ENCODE measurements around the gene DLGAP4.
"Not testable (repeated sequence)": the region's sequence is repeated elsewhere in the genome, so short reads cannot be mapped to it uniquely, and the experiment has no call there.

Gene DLGAP4

DNA sequence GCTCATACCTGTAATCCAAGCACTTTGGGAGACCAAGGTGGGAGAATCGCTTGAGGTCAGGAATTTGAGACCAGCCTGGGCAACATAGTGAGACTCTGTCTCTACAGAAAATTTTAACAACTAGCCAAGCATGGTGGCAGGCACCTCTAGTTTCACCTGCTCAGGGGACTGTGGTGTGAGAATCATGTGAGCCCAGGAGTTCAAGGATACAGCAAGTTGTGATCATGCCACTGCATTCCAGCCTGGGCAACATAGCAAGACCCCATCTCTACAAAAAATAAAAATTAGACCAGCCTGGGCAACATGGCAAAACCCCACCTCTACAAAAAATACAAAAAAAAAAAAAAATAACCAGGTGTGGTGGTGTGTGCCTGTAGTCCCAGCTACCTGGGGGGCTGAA is 73.8 kb downstream of the DLGAP4 start:
- DNase-seq (ENCODE audit: low read depth), result not testable (repeated sequence)

DNA sequence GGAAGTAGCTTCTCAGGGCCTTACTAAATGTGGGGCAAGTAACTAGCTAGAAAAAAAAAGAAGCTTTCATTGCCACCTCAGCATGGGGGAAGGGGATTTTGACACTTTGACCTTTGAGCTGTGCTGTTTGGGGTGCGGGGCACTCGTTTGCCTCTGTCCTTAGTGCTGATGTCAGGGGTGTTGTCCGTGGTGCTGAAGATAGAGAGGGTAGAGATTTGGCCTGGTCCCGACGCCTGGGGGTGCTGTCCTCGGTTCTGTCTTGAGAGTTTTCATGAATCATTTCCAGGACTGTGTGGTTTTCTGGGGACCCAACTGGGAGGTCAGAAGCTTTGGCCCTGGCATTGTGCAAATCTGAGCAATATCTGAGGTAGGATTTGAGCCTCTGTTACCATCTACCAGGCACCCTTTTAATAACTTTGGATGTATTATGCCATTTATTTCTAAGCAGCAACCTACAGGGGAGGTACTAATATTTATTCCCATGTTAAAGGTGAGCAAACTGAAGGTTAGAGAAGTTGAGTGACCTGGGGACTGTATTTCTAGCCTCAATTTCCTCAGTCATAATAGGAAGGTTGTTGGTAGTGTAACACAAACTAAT is 78.0 kb downstream of the DLGAP4 start:
- peak; percentile 23 for DNase-seq (ENCODE audit: low read depth)

DNA sequence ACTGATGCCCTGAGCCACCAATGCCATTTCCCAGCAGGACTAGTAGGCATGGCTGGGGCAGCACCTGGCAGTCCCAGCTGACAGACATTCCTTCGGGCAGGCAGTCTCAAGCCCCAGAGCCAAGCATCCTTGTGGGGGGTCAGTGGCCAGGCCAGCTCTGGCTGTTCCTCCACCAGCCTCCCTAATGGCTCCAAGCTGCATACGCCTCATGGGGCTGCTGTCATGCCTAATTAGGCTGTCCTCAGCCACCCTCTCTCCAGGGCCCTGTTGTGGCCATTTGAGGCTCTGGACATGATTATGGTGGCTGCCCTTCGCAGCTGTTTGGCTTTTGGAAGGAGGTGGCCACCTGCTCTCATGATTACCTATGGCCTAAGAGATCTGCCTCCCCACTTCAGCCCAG is 79.4 kb downstream of the DLGAP4 start:
- no peak for DNase-seq (ENCODE audit: low read depth)

DNA sequence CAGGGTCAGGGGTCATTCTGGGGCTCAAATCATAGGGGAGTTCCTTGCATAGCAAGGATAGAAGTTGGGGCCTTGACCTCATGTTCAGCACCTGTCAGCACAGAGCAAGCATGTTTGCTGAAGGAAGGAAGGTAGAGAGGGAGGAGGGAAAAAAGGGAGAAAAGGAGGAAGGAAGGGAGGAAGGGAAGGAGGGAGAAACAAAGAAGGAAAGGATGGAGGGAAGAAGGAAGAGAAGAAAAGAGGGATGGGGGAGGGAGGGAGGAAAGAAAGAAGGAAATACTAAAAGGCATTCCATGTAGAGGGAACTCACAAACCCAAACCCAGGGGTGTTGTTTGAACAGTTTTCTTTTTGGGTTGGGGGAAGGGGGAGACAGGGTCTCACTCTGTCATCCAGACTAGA is 80.1 kb downstream of the DLGAP4 start:
- no peak for DNase-seq (ENCODE audit: low read depth)

DNA sequence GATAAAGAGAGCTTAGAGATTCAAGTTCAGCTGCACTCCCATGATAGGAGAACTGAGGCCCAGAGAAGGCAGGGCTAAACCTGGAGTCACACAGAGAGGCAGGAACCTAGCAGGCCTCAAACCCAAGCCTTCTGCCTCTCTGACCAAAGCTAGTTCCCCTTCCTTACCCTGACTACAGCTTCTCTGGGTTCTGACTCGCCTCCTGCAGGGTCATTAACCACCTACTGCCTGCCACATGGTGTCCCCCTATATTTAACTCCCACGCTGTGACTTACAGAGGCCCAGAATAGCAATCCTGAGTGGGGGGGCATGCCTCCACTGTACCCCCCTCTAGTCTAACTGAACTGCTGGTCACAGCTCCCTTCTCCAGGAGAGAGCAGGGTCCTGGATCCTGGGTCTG is 84.1 kb downstream of the DLGAP4 start:
- DNase-seq (ENCODE audit: low read depth), result no peak

DNA sequence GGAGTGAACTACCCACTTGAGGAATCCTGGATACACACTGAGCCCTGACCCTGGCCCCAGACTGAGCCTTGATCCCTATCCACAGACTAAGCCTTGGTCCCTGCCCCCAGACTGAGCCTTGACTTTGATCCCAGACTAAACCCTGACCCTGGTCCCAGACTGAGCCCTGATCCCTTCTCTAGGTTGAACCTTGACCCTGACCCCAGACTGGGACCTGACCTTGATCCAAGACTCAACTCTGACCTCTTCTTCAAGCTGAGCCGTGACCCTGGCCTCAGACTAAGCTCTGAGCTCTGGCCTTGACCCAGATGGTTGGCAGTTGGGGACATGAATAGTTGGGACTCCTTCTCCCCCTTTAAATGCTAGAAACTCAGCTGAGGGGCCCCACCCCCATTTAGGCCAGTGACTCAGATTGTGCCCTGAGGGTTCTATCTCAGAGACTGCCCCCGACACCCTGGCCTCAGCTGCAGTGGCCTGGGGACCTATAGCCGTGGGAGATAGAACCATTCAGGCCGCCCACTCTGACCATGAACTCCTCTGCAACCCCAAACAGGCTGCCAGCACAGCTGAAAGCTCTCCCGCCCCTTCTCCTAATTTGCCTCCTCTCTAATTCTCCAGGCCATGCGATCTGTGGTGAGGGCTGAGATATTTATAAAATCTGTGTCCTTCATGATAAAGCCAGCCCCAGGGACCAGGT is 84.7 kb downstream of the DLGAP4 start:
- DNase-seq (ENCODE audit: low read depth), result no peak

DNA sequence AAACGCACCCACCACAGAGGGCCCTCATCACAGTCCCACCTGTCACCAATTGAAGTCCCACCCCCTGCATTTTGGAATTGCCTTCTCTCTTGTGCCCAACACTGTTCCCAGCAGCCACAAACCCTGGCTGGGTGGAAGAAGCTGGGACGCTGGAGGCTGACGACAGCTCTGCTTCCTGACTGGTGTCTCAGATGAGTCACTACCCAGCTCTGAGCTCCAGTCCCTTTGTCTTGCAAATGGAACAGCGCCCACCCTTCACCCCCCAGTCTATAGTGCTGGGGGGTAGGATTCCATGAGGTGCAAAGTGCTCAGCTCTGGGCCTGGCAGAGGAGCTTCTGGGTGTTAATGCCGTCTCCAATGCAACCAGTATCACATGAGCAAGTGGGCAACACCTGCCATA is 85.3 kb downstream of the DLGAP4 start:
- DNase-seq (ENCODE audit: low read depth), result no peak

DNA sequence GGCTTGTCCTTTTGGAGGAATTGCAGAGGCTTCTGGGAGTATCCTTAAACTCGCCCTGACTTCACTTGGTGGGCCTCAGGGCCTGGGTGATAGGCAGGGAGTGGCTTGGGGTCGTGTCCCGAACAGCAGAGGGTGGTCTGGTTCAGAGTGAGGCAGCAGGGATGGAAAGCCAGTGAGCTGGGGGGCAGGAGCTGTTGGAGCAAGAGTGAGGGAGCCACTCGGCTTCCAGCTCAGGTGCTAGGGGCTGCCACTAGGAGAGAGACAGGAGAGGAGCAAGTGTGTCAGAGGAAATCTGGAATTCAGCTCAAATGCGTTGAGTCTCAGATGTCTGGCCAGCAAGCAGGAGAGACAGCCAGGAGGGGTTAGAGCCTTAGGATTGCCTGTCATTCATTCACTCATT is 85.8 kb downstream of the DLGAP4 start:
- DNase-seq (ENCODE audit: low read depth), result no peak

DNA sequence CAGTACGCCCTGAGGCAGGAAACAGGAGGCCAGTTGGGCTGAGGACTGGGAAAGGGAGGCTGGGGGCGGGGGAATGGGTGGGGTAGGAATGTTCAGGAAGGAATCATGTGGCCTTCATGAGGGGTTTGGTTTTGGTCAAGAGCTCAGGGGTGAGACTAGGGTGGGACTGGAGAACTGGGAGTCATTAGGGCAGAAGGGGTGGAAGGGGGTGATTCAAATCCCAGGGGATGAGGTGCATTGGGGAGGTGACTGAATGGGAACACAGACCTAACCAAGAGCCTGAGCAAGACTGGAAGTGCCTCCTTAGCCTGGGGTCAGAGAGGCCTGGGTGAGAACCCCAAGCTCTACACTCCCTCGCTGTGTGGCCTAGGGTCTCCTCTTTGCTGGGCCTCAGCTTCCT is 86.8 kb downstream of the DLGAP4 start:
- DNase-seq (ENCODE audit: low read depth), result no peak

DNA sequence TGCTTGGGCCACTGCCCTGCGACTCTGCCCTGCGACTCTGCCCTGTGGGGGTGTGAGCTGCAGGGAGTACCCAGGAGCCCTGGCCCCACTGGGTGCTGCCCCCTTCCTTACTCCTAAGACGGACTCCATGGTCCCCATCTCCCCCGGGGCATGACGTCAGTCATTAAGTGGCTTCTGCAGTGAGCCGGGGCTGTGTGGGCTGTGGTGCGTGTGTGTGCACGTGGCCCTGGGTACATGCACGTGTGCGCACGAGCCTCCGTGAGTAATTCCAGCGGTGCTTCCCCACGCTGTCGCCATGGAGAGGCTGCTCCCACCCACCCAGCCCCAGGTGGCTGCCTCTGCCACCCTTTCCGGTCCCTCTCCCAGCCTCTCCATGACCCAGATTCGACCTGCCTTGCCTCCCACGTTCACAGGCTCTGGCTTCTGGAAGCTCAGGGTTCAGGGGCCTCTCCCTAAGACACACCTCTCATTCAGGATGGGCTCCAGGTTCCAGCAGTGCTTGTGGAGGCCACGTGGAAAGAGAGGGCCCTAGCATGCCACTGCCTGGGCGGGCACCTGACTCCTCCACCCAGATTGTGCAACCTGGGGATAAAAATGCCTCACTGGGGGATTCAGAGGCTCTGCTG is 88.3 kb downstream of the DLGAP4 start:
- no peak for DNase-seq (ENCODE audit: low read depth)

DNA sequence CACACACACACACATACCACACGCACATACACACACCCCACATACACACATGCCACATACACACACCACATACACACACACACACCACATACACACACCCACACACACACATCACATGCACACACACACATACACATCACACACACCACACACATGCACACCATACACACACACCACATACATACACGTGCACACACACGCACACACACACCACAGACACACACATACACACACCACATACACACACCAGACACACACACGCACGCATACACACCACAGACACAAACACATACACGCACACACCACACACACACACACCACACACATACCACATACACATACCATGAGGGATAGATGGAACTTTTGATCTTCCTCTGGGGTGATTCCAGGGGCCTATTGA is 90.2 kb downstream of the DLGAP4 start:
- DNase-seq (ENCODE audit: low read depth), result no peak

DNA sequence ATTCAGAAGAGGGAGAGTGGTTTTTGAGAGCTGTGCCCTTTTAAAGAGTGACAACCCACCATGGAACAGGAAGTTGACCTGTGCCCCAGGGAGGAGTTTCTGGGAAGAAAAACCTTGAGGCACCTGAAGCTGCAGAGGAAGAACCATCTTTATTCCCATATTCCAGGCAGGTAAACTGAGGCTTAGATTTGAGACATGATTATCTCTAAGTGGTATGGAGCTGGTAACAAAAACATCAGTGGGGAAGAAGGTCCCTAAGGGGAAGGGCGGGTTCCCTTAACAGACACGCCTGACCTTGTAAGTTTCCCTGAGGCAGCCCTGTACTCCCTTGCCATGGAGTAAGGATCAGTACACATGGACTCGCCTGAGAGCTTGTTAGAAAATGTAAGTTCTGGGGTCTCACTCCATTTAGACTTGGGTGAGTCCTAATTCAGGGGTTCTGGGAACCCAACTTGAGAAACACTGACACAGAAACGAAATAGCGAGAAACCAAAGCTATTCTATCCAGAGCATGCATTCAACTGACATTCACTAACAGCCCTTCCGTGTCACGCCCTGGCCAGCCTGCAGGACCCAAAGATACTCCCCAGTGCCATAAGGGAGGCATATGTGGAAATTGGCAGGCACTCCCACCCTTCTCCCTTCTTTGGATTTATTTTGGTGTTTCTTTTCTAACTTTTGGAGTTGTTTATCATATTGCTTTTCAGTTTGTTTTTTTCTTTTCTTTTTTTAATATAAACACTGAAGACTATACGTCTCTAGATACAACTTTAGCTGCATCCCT is 90.9 kb downstream of the DLGAP4 start:
- no peak for DNase-seq (ENCODE audit: low read depth)

DNA sequence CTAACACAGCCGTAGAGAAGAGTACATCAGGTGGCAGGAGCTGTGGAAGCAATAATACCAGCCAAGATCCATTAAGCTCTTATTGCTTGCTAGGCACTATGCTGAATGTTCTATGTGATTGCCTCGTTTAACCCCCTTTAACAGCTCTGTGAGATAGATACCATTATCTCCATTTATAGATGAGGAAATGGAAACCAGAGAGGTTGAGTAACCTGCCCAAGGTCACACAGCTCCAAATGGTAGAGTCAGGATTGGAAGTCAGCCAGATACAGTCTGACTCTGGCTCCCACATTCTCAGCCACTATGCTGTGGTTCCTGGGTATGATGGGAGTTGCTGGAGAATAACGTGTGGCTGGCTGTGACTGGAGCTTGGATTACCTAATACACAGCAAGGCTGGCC is 92.4 kb downstream of the DLGAP4 start:
- no peak for DNase-seq (ENCODE audit: low read depth)

DNA sequence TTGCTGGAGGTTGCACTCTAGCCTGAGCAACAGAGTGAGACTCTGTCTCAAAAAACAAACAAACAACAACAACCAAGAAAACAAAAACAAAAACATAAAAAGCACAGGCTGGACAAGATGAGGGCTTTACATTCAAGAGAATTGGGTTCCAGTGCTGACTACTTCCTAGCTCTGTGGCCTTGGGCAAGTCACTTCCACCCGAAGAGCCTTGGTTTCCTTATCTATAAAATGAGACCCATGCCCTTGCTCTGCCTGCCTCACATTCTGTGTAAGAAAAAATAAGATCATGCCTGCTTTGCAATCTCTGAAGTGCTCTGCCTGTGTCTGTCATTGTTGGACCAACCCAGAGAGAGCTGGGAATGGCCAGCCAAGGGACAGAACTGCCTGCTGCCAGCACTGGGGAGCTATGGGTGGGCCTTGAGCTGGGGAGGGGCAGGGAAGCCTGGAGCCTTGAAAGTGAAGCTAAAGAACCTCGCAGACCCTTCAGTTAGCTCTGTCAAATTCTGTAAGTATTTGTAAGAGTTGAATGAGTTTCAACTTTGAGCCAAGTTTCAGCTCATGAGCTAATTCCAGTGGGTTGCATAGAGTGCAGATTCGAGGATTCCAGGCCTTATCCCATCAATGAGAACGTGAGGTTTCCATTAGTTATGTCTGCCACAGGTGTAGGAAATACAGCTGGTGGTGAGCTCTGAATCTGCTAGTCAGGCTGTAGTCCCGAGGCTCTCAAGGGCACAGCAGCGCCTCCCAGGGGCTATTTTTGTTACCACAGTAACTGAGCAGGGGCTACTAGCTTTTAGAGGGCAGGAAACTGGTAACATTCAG is 93.2 kb downstream of the DLGAP4 start:
- DNase-seq (ENCODE audit: low read depth), result peak; percentile 34

DNA sequence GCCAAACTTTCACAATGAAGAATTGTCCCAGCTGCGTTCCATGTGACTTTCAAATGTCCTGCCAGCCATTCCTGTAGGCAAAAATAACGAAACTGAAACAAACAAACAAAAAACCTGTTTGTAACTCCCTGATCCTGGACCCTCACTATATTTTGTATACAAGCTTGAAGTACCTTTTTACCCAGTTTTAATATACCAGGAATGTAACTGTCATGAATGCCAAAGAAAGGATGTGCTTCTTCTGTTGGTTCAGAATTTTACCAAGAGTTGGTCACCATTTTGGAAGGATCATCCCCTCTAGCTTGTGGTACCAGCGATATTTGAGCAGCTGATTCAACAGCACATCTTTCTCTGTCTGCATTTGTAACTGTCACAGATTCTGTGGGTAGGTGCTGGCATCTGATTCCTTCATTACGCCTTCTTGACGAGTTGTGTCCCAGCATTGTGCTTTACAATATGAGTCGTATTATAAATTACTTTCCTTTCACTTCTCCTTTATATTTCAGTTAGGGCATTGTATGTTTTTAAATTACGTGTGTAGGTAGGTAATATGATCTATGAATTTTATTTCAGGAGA is 93.9 kb downstream of the DLGAP4 start:
- DNase-seq (ENCODE audit: low read depth), result no peak

DNA sequence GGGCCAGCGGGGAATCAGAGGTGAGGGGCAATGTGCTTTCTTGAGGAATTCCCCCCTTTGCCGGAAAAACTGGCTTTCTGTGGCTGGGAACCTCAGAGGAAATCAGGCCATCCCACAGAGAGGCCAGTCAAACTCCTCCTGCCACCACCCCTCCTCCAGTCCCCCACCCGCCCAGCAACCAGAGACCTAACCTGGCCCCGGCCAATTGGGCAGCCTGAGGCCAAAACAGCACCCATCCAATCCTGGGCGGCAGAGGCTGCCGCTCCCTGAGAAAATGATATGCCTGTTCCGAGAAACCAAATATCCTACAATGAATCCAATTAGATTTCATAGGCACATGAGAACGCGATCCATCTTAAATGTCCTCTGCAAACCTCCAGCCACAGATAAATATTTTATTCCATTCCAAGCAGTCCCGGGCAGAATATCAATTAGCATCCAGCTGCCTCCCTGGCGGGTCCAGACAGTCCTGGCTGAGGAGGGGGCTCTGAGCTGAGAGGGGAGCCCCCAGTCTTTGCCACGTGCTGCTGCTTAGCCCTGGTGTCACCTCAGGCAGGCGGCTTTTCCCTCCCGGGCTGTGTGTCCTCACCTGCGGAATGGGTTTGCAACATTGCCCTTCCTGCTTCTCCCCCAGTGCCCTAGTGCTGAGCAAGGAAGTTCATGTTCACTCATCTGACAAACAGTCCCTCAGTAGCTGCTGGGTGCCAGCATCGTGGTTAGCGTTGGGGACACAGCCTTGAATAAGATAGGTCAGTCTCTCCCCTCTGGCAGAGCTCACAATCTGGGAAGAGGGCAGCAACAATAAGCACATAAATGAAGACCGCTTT is 95.0 kb downstream of the DLGAP4 start:
- DNase-seq (ENCODE audit: low read depth), result no peak

DNA sequence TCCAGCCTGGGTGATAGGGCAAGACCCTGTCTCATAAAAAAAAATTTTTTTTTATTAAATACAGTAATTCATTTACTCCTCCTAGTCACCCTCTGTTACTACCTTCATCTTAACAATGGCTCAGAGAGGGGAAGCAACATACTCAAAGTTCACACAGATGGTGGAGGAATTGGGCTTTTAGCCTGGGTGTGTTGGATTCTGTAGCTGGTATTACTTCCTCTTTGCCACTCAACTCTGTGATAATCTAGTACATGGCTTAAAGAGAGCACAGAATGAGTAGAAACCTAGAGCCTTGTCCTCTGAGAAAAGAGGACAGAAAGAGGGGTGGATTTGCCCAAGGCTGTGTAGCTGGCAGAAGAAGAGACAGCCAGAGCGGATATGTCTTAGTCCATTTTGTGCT is 96.6 kb downstream of the DLGAP4 start:
- DNase-seq (ENCODE audit: low read depth), result no peak

DNA sequence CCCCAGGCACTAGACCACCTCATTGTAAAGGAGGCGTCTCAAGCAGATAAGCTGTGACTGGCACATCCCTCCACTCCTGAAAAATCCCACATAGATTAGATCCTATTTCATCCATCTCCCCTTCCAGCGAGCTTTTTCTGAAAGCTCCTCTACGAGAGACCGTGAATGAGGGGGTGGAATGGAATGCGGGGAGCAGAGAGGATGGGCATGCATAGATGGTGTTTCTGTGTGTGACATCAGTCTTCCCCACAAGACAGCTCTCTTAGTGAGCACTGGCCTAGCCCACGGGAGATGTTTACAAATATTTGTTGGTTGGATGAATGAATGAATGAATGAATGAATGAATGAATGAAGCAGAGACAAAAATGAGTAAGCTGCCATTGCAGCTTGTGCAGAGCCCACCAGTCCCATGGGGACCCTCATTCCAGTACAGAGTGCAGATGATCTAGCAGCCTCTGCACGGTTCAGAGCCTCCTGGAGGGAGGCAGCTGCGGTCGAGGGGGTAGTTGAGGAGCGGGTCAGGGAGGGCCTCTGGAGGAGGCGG is 98.4 kb downstream of the DLGAP4 start:
- DNase-seq (ENCODE audit: low read depth), result no peak

DNA sequence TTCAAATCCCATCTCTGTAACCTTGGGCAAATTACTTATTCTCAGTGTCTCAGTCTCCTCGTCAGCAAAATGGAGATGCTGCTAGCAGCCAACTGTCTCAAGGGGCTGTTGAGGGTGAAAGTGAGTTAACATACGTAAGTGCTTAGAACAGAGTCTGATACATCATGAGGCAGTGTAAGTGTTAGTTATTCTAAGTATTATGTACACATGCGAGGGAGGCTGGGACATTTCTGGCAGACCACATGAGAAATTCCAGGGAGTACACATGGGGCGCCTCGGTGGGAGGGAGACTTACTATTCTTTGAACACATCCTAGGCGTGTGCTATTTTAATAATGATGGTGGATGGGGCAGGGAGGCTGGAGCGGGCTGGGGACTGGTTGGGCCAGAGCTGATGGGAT is 99.1 kb downstream of the DLGAP4 start:
- DNase-seq (ENCODE audit: low read depth), result no peak

DNA sequence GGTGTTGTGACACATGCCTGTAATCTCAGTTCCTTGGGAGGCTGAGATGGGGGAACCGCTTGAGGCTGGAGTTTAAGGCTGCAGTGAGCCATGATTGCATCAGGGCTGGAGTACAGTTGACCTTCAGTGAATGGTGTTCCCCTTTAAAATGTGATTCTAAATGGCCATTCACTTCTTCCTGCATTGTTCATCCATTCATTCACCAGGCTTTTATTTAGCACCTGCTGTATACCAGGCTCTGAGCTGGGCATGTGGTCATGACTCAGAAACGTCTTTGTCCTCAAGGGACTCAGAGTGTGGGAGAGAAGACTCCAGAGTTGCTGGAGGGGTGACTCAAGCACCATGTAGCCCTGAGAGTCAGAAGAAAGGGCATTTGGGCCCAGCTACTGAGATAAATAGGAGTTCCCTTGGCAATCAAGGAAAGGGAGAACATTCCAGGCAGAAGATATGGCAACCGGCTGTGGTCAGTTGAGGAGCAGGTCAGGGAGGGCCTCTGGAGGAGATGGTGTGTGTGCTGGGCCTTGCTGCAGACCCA is 101.1 kb downstream of the DLGAP4 start:
- no peak for DNase-seq (ENCODE audit: low read depth)

Measured in activated T-cell treated with anti-CD3 and anti-CD28 coated beads for 48 hours (primary cell).